Hematopoietic multipotent progenitor cell treated with erythropoietin and hydrocortisone succinate and interleukin-3 and kit ligand, for 8 days (in vitro differentiated cells): ENCODE measurements around the gene CNIH1.

Source experiments
- DNase-seq: peaks from one replicate; pipeline ENCODE4 v3.0.0-alpha.2; 2015

Gene CNIH1

GRCh38 chr14:54440873-54441868 is at the start of gene CNIH1:
CNIH1 (minus strand) TSS chr14:54441374; CDS start chr14:54441327, 47 bp downstream.
- peak; percentile 88 for DNase-seq

DNA sequence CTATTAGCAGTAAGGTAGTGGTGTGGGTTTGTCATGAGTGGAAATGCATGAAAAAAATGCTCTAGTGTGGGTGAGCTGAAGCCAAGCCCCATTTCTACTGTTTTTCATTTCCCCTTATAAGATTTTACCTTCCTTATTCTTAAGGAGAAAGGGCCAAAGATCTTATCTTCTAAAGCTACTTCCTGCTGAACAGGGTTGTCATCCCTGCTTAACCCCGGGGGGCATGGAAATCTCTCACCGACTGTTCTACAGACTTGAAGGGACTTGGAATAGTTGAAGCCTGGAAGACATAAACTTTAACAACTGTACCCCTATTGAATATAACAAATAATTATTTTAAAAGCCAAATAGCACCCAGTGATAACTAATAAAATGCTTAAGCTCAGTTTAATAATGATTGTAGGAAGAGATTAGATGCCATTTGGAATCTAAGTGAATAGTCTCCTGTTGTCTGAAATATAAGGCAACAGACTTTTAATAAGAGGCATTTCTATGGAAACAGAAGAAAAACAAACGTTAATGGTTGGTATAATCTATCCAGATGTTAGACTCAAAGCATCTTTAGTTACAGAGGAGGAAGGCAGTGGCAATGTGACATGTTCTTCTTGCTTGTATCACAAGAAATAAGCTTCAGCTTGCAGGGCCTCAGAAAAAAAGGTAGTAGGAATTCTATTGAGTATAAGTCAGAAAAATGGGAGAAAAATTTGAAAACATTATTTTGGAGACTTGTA is 49.4 kb upstream of the CNIH1 start:
- no peak for DNase-seq

- no peak for DNase-seq
Measured at GRCh38 chr14:54489731-54490444, 48.7 kb upstream of the CNIH1 start.

- no peak for DNase-seq
Measured at GRCh38 chr14:54489318-54489683, 48.1 kb upstream of the CNIH1 start.

DNA sequence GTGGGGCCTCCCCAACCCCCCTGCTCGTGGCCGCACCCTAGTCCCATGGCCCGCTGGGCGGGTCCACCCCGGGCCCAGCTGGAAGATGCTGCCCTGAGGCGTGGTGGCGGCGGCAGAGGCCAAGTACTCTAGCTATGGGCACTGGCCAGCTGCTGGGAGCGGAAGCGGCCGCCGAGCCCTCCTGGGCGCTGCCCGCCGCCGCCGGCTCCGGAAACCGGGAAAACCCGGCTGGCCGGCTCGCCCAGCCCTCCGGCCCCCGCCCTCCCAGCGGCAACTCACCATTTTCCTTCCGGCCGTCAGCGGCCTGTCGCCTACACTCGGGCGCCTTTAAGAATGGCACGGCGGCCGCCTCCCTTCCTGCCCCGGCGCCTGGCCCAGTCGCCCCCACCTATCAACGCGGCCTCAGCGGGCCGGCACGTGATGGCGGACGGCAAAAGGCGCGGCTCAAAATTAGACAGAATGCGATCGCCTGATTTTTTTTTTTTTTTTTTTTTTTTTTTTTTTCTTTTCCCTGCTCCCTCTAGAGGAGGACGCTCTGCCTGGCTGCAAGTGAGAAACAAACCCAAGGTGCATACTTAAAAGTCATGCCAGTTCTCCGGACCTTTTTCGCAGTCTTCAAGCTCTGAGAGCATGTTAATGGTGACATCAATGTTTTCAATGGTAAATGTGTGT is 47.6 kb upstream of the CNIH1 start, which contains the start of gene GMFB:
Gene GMFB (minus strand): TSS at position 335 of the 672 bp plus-strand sequence. CDS start 53 bp downstream, at position 282.
- peak; percentile 89 for DNase-seq

GRCh38 chr14:54488318-54488645 is 47.1 kb upstream of the CNIH1 start:
- no peak for DNase-seq

DNA sequence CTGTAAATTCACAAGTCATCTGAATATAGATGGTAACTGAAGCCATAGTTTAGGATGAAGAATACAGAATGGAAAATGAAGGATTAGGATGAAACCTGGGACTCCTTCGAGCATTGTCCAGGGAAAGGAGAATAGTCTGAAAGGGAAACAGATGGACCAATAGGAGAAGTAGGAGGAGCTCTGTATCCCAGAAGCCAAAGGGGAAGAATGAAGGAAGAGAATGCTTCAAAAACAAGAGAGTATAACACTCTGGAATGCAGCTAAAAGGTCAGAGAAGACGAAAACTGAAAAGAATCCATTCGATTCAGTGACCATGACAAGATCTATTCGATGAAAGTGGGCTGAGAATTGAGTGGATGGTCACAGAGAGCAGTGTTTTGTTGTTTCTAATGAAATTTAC is 46.6 kb upstream of the CNIH1 start:
- no peak for DNase-seq

DNA sequence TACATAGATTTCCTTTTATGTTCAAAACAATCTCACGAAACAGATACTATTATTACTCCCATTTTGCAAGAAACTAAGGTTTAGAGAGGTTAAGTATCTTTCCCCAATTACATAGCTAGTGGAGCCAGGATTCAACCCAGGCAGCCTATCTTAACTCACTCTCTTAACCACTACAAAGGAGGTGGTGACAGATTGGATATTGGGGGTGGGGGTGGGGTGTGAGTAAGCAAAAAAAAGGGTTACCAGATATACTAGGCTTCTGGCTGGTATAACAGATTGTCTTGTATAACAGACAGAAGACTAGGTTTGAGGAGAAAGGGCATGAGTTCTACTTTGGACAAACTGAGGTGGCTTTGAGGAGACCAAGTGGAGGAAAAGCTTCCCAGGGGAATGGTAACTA is 45.5 kb upstream of the CNIH1 start:
- peak; percentile 79 for DNase-seq

DNA sequence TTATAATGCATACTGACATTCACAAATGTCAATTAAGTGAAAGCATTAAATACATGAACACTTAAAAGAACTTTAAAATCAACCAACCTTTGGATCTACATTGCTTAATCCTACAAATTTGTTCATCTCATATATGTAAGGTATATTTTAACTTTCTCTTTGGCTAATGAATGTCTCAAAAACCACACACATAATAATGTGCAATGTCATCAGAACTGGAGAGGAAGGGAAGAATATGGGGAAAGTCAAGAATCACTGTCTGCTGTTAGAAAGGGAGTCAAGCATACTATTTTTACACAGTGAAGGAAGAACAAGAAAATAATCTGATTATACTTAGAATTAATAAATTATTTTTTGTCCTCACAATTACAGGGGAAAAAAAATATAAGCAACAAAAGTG is 42.7 kb upstream of the CNIH1 start:
- no peak for DNase-seq

DNA sequence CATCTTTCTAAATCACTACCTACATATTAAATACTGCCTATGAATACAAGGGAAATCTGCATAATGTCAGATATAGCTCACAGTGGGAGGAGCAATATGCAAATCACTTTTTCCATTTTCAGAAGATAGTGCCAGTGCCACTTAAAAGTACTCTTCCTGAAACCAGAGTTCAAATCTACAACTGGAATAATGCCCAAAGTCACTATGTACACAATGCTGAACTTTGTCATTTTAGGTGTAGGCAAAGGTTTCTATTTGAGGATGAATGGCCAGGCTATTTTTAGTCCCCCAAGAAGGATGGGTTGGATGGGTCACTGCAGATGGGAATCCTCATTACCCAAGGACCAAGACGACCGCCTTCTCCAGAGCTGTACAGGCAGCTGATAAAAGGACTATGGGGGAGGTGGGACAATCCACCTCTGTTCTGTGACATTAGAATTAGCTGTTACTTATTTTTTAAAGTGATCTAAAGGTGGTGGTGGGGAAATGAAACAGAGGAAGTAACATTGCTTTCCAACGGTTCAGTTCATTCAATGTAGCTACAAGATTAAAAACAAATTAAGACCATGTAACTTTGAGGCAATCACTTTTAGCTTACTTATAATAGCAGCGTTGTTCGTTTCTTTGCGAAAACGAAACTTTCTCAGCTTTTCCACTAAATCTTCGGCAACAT is 42.0 kb upstream of the CNIH1 start:
- no peak for DNase-seq

DNA sequence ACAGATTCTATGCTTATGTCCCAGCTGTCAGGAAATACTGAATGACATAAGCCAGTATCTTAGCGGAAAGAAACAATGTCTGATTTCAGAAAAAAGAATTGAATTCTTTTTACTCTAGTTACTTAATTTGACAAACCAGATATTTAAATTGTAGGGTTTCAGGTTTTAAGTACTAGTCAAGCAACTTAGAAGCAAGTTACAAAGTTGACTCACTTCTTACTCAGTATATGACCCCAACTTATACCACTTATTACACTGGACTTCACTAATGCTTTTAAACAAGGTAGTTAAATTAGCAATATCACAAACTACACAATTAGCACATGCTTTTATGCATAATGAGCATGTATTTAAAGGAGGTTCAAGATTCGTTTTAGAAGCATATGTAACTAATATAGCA is 40.5 kb upstream of the CNIH1 start:
- DNase-seq: no peak

- DNase-seq: no peak
Measured at GRCh38 chr14:54480830-54481562, 39.8 kb upstream of the CNIH1 start.

DNA sequence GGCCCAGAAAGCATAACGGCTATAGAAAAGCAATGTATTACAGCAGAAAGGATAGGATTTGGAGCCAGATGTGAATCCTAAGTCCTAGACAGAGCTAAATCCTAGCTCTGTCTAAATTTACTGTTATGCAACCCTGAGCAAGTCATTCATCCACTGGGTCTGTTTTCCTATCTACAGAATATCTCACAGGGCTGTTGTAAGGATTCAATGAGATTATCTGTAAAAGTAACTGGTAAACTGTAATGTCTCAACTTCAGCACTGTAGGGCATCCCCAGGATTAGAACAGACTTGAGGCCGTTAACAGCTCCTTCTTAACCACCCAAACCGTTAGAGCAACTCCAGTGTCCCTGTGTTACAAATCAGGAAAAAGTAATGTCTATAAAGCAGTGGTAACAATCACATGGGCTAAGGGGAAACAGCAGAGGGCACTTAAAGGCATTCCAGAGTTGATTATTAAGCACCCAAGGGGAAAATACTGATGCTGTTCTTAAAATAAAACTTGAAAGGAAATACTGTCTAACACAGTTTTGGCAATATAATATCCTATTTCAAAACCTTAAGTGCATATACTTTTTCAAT is 37.6 kb upstream of the CNIH1 start:
- no peak for DNase-seq

GRCh38 chr14:54475911-54476310 is 34.7 kb upstream of the CNIH1 start:
- no peak for DNase-seq

GRCh38 chr14:54475187-54475899 is 34.2 kb upstream of the CNIH1 start:
- no peak for DNase-seq

DNA sequence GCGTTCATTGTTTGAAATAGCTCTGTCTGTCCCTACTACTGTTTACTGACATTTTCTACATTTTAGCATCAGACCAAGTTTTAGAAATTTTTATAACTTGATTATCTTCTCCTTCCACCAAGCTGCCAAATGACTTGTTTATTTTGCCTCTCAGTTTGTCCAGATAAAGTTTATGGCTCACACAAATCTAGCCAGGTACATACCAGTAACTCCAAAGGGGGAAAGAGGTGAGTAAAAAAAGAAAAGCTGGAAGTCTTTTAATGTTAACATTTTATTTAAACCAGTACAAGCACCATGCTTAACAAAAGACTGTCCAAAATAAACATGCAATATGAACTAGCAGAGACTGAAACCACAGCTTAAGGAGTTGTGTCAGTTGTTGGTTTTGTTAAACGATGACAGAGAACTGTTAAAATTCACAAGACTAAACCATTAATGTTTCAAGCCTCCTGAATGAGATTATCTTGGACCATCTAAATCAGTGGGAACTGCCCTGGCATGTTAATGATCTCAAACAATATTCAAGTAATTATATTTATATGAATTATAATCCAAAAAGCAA is 33.1 kb upstream of the CNIH1 start:
- DNase-seq: no peak

DNA sequence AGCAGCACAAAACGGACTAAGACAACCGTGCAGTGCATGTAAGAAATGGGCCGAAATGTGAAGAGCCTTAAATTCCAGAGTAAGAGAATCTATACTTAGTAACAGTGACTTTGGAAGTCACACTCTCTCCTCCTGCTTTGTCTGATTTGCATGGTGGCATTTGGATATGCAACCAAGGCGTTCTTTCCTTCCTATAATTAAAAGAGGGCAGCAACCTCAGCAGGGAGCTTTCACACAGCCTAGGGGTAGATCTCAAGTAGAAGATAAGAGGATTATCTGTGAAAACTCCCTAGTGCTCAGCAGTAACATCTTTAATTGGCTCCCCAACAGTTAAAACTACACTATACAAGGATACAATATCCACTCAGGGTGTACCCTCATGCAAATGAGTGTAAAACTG is 31.1 kb upstream of the CNIH1 start:
- DNase-seq: no peak

DNA sequence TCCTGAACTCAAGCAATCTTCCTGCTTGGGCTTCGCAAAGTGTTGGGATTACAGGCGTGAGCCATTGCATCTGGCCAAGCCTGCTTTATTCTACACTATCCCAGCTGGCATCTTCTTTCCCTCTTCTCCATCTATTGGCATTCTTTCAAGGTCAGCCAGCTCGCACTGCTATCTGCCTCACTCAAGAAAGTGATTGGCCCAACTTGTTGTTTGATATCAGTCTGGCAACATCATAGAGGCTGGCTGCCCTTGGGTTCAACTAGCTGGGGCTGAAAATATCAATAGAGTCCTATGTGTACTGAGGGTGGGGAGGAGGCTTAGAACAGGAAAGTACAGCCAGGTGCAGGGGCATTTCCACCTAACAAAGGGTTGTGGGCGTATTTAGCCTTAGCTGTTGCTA is 30.5 kb upstream of the CNIH1 start:
- DNase-seq: no peak

GRCh38 chr14:54470701-54471100 is 29.5 kb upstream of the CNIH1 start:
- no peak for DNase-seq

- no peak for DNase-seq
Measured at GRCh38 chr14:54467280-54467679, 26.1 kb upstream of the CNIH1 start.
